ENCODE results near the gene SPPL2C. TPM values are rescaled to one million over a fixed set of nuclear protein-coding genes. Genes with fewer than 3 reads are reported as not detected.

The SPPL2C gene
- polyA plus RNA-seq, 1 donor from 2014 or later, result not detected

- H3K36me3 ChIP-seq (ENCODE audit: insufficient read depth, low read length), result no peaks in the 10 kb centered on the region
- peaks cover 4% of the 10 kb centered on the region for H4K20me1 ChIP-seq (ENCODE audit: insufficient read depth)
- peaks cover 3% of the 10 kb centered on the region for H3F3A ChIP-seq (ENCODE audit: insufficient read depth, low read length, poor library complexity, severe bottlenecking)
- peak overlapping the region; percentile 100 for H3K4me3 ChIP-seq (ENCODE audit: low read length)
- peaks cover 15% of the 10 kb centered on the region for H3K27me3 ChIP-seq (ENCODE audit: insufficient read depth, low read depth, low read length)
- peak overlapping the region; percentile 98 for H3K27ac ChIP-seq (ENCODE audit: low read length)
- no peaks in the 10 kb centered on the region for H3K9me3 ChIP-seq (ENCODE audit: low read length)
- peak overlapping the region; percentile 97 for H3K4me2 ChIP-seq (ENCODE audit: low read length)
- H3K79me2 ChIP-seq (replicated peaks; ENCODE audit: insufficient read depth, low read length), result peaks cover 52% of the 10 kb centered on the region
- H2AFZ ChIP-seq (ENCODE audit: low read depth, low read length), result peak overlapping the region; percentile 75
- H3K9me2 ChIP-seq (ENCODE audit: insufficient read depth, low read length), result no peaks in the 10 kb centered on the region
- H3K9ac ChIP-seq (ENCODE audit: low read length), result peak overlapping the region; percentile 99
- TF ChIP-seq POLR2AphosphoS5 (IDR thresholded peaks at IDR 0.05), result no peak
- TF ChIP-seq TAF1 (IDR thresholded peaks at IDR 0.05; ENCODE audit: low read depth), result no peak
- TF ChIP-seq SMC3 (conservative IDR thresholded peaks at IDR 0.05; ENCODE audit: poor library complexity), result no peak
- no peak for TF ChIP-seq EZH2 (IDR thresholded peaks at IDR 0.05; ENCODE audit: borderline replicate concordance, insufficient read depth, low read length, poor library complexity, severe bottlenecking)
- no peak for TF ChIP-seq EP300 (conservative IDR thresholded peaks at IDR 0.05; ENCODE audit: poor library complexity, severe bottlenecking)
- no peak for TF ChIP-seq MXI1 (conservative IDR thresholded peaks at IDR 0.05; ENCODE audit: poor library complexity, severe bottlenecking)
- TF ChIP-seq CTCF (IDR thresholded peaks at IDR 0.05; ENCODE audit: poor library complexity, severe bottlenecking), result no peak
- TF ChIP-seq REST (IDR thresholded peaks at IDR 0.05; ENCODE audit: borderline replicate concordance), result no peak
- TF ChIP-seq RAD21 (conservative IDR thresholded peaks at IDR 0.05), result no peak
Observed at GRCh38 chr17:45895969-45896785, 51.5 kb downstream of the SPPL2C start.

Other genes starting within 250 kb of the SPPL2C start
- 3.3 and 4.5 TPM in 2 replicates for gene CRHR1, start 60.6 kb upstream of the SPPL2C start, polyA plus RNA-seq
- gene MAPT, start 49.7 kb downstream of the SPPL2C start, polyA plus RNA-seq, result 94.5 and 101 TPM in 2 replicates
- gene STH, start 154.4 kb downstream of the SPPL2C start, polyA plus RNA-seq, result not detected in 2 replicates